ENCODE measurements around the gene USP34.
A peak's percentile ranks its signal among the peaks of the same experiment; 100 is the strongest.
"Not testable (repeated sequence)": the region's sequence is repeated elsewhere in the genome, so short reads cannot be mapped to it uniquely, and the experiment has no call there.

Gene USP34

GRCh38 chr2:61148091-61148490 lies 322.8 kb downstream of the USP34 start:
- DNase-seq (ENCODE audit: low read depth) = not testable (repeated sequence)

DNA sequence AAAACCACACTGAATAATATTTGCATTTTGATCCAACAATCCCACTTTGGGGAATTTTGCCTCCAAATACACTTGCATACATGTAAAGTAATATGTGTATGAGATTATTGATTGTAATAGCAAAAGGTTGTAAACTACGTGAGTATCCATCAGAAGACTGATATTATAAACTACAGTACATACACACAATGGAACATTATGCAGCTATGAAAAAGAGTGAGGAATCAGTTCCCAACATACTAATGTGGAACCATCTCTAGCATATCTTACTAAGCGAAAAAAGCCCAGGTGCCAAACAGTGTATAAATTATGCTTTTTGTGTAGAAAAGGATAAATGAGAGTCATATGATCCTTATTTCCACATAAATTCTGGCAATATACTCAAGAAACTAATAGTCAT lies 324.9 kb downstream of the USP34 start:
- no peak for DNase-seq (ENCODE audit: low read depth)

- DNase-seq (ENCODE audit: low read depth) = peak; percentile 83
These were observed 326.1 kb downstream of the USP34 start for GRCh38 chr2:61144697-61145268.

GRCh38 chr2:61141151-61141550 lies 329.7 kb downstream of the USP34 start:
- no peak for DNase-seq (ENCODE audit: low read depth)

- DNase-seq (ENCODE audit: low read depth) = no peak
These were observed 332.0 kb downstream of the USP34 start for GRCh38 chr2:61138859-61139258.

Data from T-helper 22 cell (primary cell).